Right lobe of liver (tissue), 6 donors: ENCODE data around the gene SH3RF3. TPM values are rescaled to one million over a fixed set of nuclear protein-coding genes. Genes with fewer than 3 reads are reported as not detected.
"Not testable (repeated sequence)": the region's sequence is repeated elsewhere in the genome, so short reads cannot be mapped to it uniquely, and the experiment has no call there.

ENCODE experiments used
- ATAC-seq, 4 donors: fragments of 200-7000 bp; cut with Tn5 transposase; one replicate each; pipeline ENCODE4 v1.9.1; 2020; ENCODE audit warnings: mild to moderate bottlenecking in 4 of 4, moderate library complexity in 4 of 4
- DNase-seq, 3 donors: peaks; one replicate each; pipeline ENCODE4 v3.0.0-alpha.2; 2020
- H3K27ac ChIP-seq, 3 donors: fragments of 200-600 bp; one replicate each; pipeline ENCODE4 v1.8.0; 2022
- H3K27me3 ChIP-seq, 2 donors: fragments of 200-600 bp; one replicate each; pipeline ENCODE4 v1.8.0; 2022
- H3K36me3 ChIP-seq, 4 donors: fragments of 200-600 bp; sonication (generic) in 1 of 4; one replicate each; pipeline versions ENCODE4 v1.5.1 to v1.8.0; 2017 to 2022; ENCODE audit warnings: control low read depth in 1 of 4
- H3K4me1 ChIP-seq, 4 donors: fragments of 200-600 bp; sonication (generic) in 1 of 4; one replicate each; pipeline versions ENCODE4 v1.5.1 to v1.8.0; 2017 to 2022; ENCODE audit warnings: control low read depth in 1 of 4
- H3K4me3 ChIP-seq, 3 donors: fragments of 200-600 bp; one replicate each; pipeline ENCODE4 v1.8.0; 2022
- H3K9me3 ChIP-seq, 4 donors: fragments of 200-600 bp; sonication (generic) in 1 of 4; one replicate each; pipeline versions ENCODE4 v1.5.1 to v1.8.0; 2017 to 2022; ENCODE audit warnings: control low read depth in 1 of 4
- CTCF ChIP-seq, 4 donors: fragments of 200-600 bp in 3 of 4; fragments of 450-650 bp in 1 of 4; IDR thresholded peaks; one replicate each; pipeline versions ENCODE4 v1.5.1 to v1.8.0; 2016 to 2022; ENCODE audit warnings: antibody characterized with exemption in 4 of 4, mild to moderate bottlenecking in 2 of 4
- POLR2A ChIP-seq: fragments of 450-650 bp; IDR thresholded peaks from one replicate; pipeline ENCODE4 v1.6.1; 2017; ENCODE audit warnings: antibody characterized with exemption, mild to moderate bottlenecking
- WGBS: methylation state at CpG from one replicate; pipeline ENCODE4 v1.1.6; 2018; ENCODE audit warnings: low coverage, low lambda C conversion rate; ENCODE audit not compliant: insufficient coverage; ENCODE audit errors: missing lambda C conversion rate; 5-methylcytosine and 5-hydroxymethylcytosine counted together
- intact Hi-C, 2 donors: fragments of 100-400 bp; cut with DNase I; formaldehyde crosslinking; loops; one replicate each; pipeline versions ENCODE4 v1.11.2 to v1.14.1; 2022
- total RNA-seq, 6 experiments: library from RNA; depleted of rRNA in 2 of 6; stranded (reverse); fragments of >200 nt in 2 of 6; fragmentation: NEBNext Ultra II Directional in 3 of 6; extraction: Animal tissue kit (Norgen Biotek cat#: 25700) in 3 of 6; gene quantifications; one replicate each; pipeline versions ENCODE4 v1.1.0 to v1.2.4, GENCODE V29; 2016 to 2023
- donor health status: DM: no; HTN: yes; CAD: no.
- donor health status: DM: no; HTN: no; CAD: no.
- donor health status: DM: no; HTN: no; CAD: no.
- donor health status: DM: no; HTN: yes; CAD: no.
- donor health status: DM: no; HTN: yes; CAD: no.

SH3RF3 gene
- total RNA-seq, 6 experiments from 2014 or later = 0.68 to 1.6 (median 1.2) TPM

GRCh38 chr2:109105113-109105512 is 23.9 kb upstream of the SH3RF3 start:
- no peaks in the 10 kb centered on the region for H3K4me1 ChIP-seq
- no peak overlapping the region for H3K4me3 ChIP-seq
- 75% methylated on average over 4 of the region's 5 CpGs for WGBS
- DNase-seq (no peak), ATAC-seq (no peak)
- H3K27ac ChIP-seq = no peak overlapping the region
- no peaks in the 10 kb centered on the region for H3K36me3 ChIP-seq
- H3K27me3 ChIP-seq = no peaks in the 10 kb centered on the region
- TF ChIP-seq POLR2A (no peak), CTCF (IDR thresholded peaks at IDR 0.05) (no peak)
- intact Hi-C loops = no loop called here
- H3K9me3 ChIP-seq = no peaks in the 10 kb centered on the region

DNA sequence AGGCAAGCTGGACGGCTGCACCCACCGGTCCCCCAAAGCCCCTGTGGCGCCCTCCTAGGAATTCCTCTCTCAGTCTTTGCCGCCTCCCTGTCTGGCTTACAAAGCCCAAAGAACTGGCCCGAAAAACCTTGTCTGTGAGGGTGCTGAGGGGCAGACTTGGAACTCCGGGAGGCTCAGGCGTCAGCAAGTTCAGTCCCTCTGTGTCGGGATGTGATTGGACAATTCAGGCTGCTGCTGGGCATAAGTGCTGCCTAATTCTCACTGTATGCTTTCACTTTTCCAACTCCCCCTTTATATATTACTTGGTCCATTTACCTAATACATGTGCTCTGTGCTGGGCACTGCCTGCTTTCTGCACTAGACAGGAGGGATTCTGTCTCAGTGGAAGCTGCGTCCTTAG is 20.3 kb upstream of the SH3RF3 start:
- no peak for TF ChIP-seq POLR2A
- no peak for TF ChIP-seq CTCF (IDR thresholded peaks at IDR 0.05)
- Histone ChIP-seq H3K27ac (no peak overlapping the region), H3K4me1 (no peaks in the 10 kb centered on the region), H3K9me3 (no peaks in the 10 kb centered on the region), H3K4me3 (no peak overlapping the region), H3K36me3 (no peaks in the 10 kb centered on the region), H3K27me3 (no peaks in the 10 kb centered on the region)
- intact Hi-C loops = no loop called here
- 63% methylated on average over 1 of the region's 9 CpGs for WGBS
- DNase-seq (no peak), ATAC-seq (no peak)

GRCh38 chr2:109109342-109109741 is 19.7 kb upstream of the SH3RF3 start:
- WGBS = 83% methylated on average over 2 of the region's 2 CpGs
- Histone ChIP-seq H3K4me1 (no peaks in the 10 kb centered on the region), H3K4me3 (no peak overlapping the region), H3K9me3 (no peaks in the 10 kb centered on the region), H3K27ac (no peak overlapping the region), H3K27me3 (no peaks in the 10 kb centered on the region), H3K36me3 (no peaks in the 10 kb centered on the region)
- ATAC-seq (no peak), DNase-seq (no peak)
- no peak for TF ChIP-seq POLR2A
- no peak for TF ChIP-seq CTCF (IDR thresholded peaks at IDR 0.05)
- intact Hi-C loops = no loop called here

DNA sequence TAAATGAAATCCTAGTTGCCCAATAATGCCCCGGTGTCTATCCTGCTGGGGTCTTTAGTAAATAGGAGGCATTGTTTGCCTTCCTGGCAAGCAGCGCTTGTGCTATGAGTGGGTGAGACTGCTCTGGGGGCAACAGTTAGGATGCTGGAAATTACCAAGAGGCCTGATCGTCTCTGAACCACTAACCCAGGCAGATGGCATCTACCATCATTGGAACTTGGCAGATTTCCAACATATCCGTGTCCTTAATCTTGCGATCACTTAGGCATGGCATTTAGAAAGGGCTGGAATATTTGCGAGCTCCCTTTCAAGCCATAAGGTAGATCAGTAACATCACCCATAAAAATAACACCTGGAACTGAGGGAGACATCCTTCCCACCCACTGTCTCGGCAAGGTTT is 18.8 kb upstream of the SH3RF3 start:
- no peak overlapping the region for H3K27ac ChIP-seq
- intact Hi-C loops = no loop called here

GRCh38 chr2:109117181-109117580 is 11.8 kb upstream of the SH3RF3 start:
- DNase-seq, ATAC-seq, H3K36me3 ChIP-seq, intact Hi-C loops, H3K27me3 ChIP-seq, H3K27ac ChIP-seq, H3K4me1 ChIP-seq, H3K4me3 ChIP-seq, H3K9me3 ChIP-seq: not testable (repeated sequence)
- 87% methylated on average over 7 of the region's 9 CpGs for WGBS

More for the DNA sequence above, 18.8 kb upstream of the SH3RF3 start:
- H3K4me1 ChIP-seq = no peaks in the 10 kb centered on the region
- WGBS = 85% methylated on average over 4 of the region's 7 CpGs
- H3K4me3 ChIP-seq = no peak overlapping the region
- no peak for ATAC-seq
- H3K27me3 ChIP-seq = no peaks in the 10 kb centered on the region
- TF ChIP-seq POLR2A (no peak), CTCF (IDR thresholded peaks at IDR 0.05) (no peak)
- DNase-seq = no peak
- no peaks in the 10 kb centered on the region for H3K9me3 ChIP-seq
- no peaks in the 10 kb centered on the region for H3K36me3 ChIP-seq
